Activated CD4-positive, alpha-beta T cell treated with anti-CD3 and anti-CD28 coated beads, Interleukin-2, amount 10 ng/mL, durations not matched to agents 7 days and 5 days (primary cell): ENCODE data around the gene PRR19. TPM values are rescaled to one million over a fixed set of nuclear protein-coding genes. Genes with fewer than 3 reads are reported as not detected.
"Not testable (repeated sequence)": the region's sequence is repeated elsewhere in the genome, so short reads cannot be mapped to it uniquely, and the experiment has no call there.

Experiments used
- CTCF ChIA-PET: fragments of 350-600 bp; sonication (Branson Sonifier 250); formaldehyde crosslinking; loops from one replicate; lab custom pipeline; 2021; ENCODE audit warnings: antibody characterized with exemption; lab: Charles Lee
- POLR2A ChIA-PET: fragments of 350-600 bp; sonication (Branson Sonifier 250); formaldehyde crosslinking; loops from one replicate; lab custom pipeline; 2021; ENCODE audit warnings: antibody characterized with exemption; lab: Charles Lee
- DNase-seq: peaks from one replicate; pipeline ENCODE4 v3.0.0-alpha.2; 2020
- H3K27ac Mint-ChIP-seq: one replicate; pipeline ENCODE4 v1.8.0; 2021; ENCODE audit warnings: mild to moderate bottlenecking, moderate library complexity, mixed read lengths
- H3K27me3 Mint-ChIP-seq: one replicate; pipeline ENCODE4 v1.8.0; 2021; ENCODE audit warnings: mixed read lengths
- H3K36me3 Mint-ChIP-seq: one replicate; pipeline ENCODE4 v1.8.0; 2021; ENCODE audit warnings: low read depth, mixed read lengths
- H3K4me1 Mint-ChIP-seq: one replicate; pipeline ENCODE4 v1.8.0; 2021; ENCODE audit warnings: mixed read lengths
- H3K4me3 Mint-ChIP-seq: one replicate; pipeline ENCODE4 v1.8.0; 2021; ENCODE audit warnings: mild to moderate bottlenecking, moderate library complexity, mixed read lengths
- H3K9me3 Mint-ChIP-seq: one replicate; pipeline ENCODE4 v1.8.0; 2021; ENCODE audit warnings: mixed read lengths
- total RNA-seq, 2 experiments: library from RNA; stranded (reverse); gene quantifications; one replicate each; pipeline ENCODE4 v1.2.3, GENCODE V29; 2021

The PRR19 gene
- total RNA-seq, 2 experiments from 2014 or later = 0.54 to 0.62 TPM

- H3K27me3 Mint-ChIP-seq, H3K9me3 Mint-ChIP-seq, H3K36me3 Mint-ChIP-seq, POLR2A ChIA-PET, H3K27ac Mint-ChIP-seq, H3K4me3 Mint-ChIP-seq, DNase-seq: not testable (repeated sequence)
- peaks cover 30% of the 10 kb centered on the region for H3K4me1 Mint-ChIP-seq
- CTCF ChIA-PET = interaction anchor here (0.8 to 1.9 kb wide), 4 partner anchors 9 to 158 kb away, joined by 3 to 9 read pairs (median 3); no protein-coding TSS in a partner anchor
Measured at GRCh38 chr19:42266928-42267603, 34.9 kb upstream of the PRR19 start.

- ChIA-PET CTCF (interaction anchor here (0.9 to 1.9 kb wide), 3 partner anchors 9 to 159 kb away, joined by 3 to 9 read pairs (median 3); no protein-coding TSS in a partner anchor), POLR2A (no interaction called here)
- Mint-ChIP-seq H3K27me3 (no peaks in the 10 kb centered on the region), H3K4me3 (no peak overlapping the region), H3K4me1 (peaks cover 30% of the 10 kb centered on the region), H3K9me3 (no peaks in the 10 kb centered on the region), H3K27ac (no peak overlapping the region), H3K36me3 (peaks cover 8% of the 10 kb centered on the region)
- no peak for DNase-seq
Measured at GRCh38 chr19:42267644-42268141, 34.2 kb upstream of the PRR19 start.

- Mint-ChIP-seq H3K9me3 (no peaks in the 10 kb centered on the region), H3K27ac (no peak overlapping the region), H3K27me3 (no peaks in the 10 kb centered on the region), H3K36me3 (peaks cover 10% of the 10 kb centered on the region), H3K4me3 (no peak overlapping the region), H3K4me1 (peaks cover 30% of the 10 kb centered on the region)
- ChIA-PET POLR2A (no interaction called here), CTCF (interaction anchor here (1.9 kb wide), 1 partner anchor 11 kb away, joined by 9 read pairs; no protein-coding TSS in a partner anchor)
- DNase-seq = peak; percentile 100
Measured at GRCh38 chr19:42268142-42268703, 33.7 kb upstream of the PRR19 start.

GRCh38 chr19:42268704-42269477 lies 33.0 kb upstream of the PRR19 start, which contains the start of gene CIC:
Gene CIC (plus strand): TSS chr19:42269252. CDS start chr19:42271784, 2,532 bp downstream.
- H3K4me1 Mint-ChIP-seq = peaks cover 30% of the 10 kb centered on the region
- DNase-seq = peak; percentile 100
- H3K27ac Mint-ChIP-seq = peak within 1 kb of the TSS; percentile 99
- CTCF ChIA-PET = interaction anchor here (0.6 to 3.8 kb wide), 4 partner anchors 11 to 49 kb away, joined by 3 to 31 read pairs (median 8); partner anchors contain the start of gene GSK3A
- H3K9me3 Mint-ChIP-seq = no peaks in the 10 kb centered on the region
- H3K4me3 Mint-ChIP-seq = no peak within 1 kb of the TSS
- H3K36me3 Mint-ChIP-seq = peaks cover 16% of the 10 kb centered on the region
- no peaks in the 10 kb centered on the region for H3K27me3 Mint-ChIP-seq
- POLR2A ChIA-PET = no interaction called here

- ChIA-PET CTCF (interaction anchor here (0.6 to 3.8 kb wide), 6 partner anchors 10 to 86 kb away, joined by 3 to 31 read pairs (median 7); partner anchors contain the start of gene GSK3A), POLR2A (interaction anchor here (0.7 to 1.9 kb wide), 2 partner anchors 10 to 23 kb away, joined by 3 to 6 read pairs; no protein-coding TSS in a partner anchor)
- Mint-ChIP-seq H3K4me3 (no peak overlapping the region), H3K27ac (peak overlapping the region; percentile 99), H3K4me1 (peaks cover 33% of the 10 kb centered on the region), H3K9me3 (no peaks in the 10 kb centered on the region), H3K27me3 (no peaks in the 10 kb centered on the region), H3K36me3 (peaks cover 20% of the 10 kb centered on the region)
- no peak for DNase-seq
Measured at GRCh38 chr19:42269478-42270345, 32.2 kb upstream of the PRR19 start.

GRCh38 chr19:42270346-42271044 lies 31.4 kb upstream of the PRR19 start:
- POLR2A ChIA-PET = interaction anchor here (0.7 to 1.9 kb wide), 2 partner anchors 9 to 24 kb away, joined by 3 to 6 read pairs; no protein-coding TSS in a partner anchor
- no peaks in the 10 kb centered on the region for H3K9me3 Mint-ChIP-seq

GRCh38 chr19:42271045-42271419 lies 30.9 kb upstream of the PRR19 start:
- ChIA-PET POLR2A (interaction anchor here (1.9 kb wide), 1 partner anchor 24 kb away, joined by 6 read pairs; no protein-coding TSS in a partner anchor), CTCF (interaction anchor here (2.1 to 3.8 kb wide), 3 partner anchors 9 to 28 kb away, joined by 8 to 31 read pairs (median 8); partner anchors contain the start of gene GSK3A)
- no peaks in the 10 kb centered on the region for H3K9me3 Mint-ChIP-seq
- no peak for DNase-seq
- no peak overlapping the region for H3K4me3 Mint-ChIP-seq
- H3K27ac Mint-ChIP-seq = peak overlapping the region; percentile 99
- H3K36me3 Mint-ChIP-seq = peaks cover 28% of the 10 kb centered on the region
- no peaks in the 10 kb centered on the region for H3K27me3 Mint-ChIP-seq
- peaks cover 44% of the 10 kb centered on the region for H3K4me1 Mint-ChIP-seq

More at GRCh38 chr19:42270346-42271044, 31.4 kb upstream of the PRR19 start:
- no peaks in the 10 kb centered on the region for H3K27me3 Mint-ChIP-seq
- H3K36me3 Mint-ChIP-seq = peaks cover 27% of the 10 kb centered on the region
- no peak overlapping the region for H3K4me3 Mint-ChIP-seq
- CTCF ChIA-PET = interaction anchor here (0.8 to 3.8 kb wide), 5 partner anchors 9 to 87 kb away, joined by 4 to 31 read pairs (median 8); partner anchors contain the start of gene GSK3A
- peaks cover 40% of the 10 kb centered on the region for H3K4me1 Mint-ChIP-seq
- peak; percentile 77 for DNase-seq
- H3K27ac Mint-ChIP-seq = peak overlapping the region; percentile 99

- DNase-seq = no peak
- H3K4me1 Mint-ChIP-seq = peaks cover 54% of the 10 kb centered on the region
- CTCF ChIA-PET = interaction anchor here (0.9 to 3.8 kb wide), 3 partner anchors 8 to 27 kb away, joined by 3 to 31 read pairs (median 8); no protein-coding TSS in a partner anchor
- H3K27ac Mint-ChIP-seq = peak overlapping the region; percentile 99
- POLR2A ChIA-PET = no interaction called here
- H3K4me3 Mint-ChIP-seq = no peak overlapping the region
- no peaks in the 10 kb centered on the region for H3K27me3 Mint-ChIP-seq
- peaks cover 29% of the 10 kb centered on the region for H3K36me3 Mint-ChIP-seq
- H3K9me3 Mint-ChIP-seq = no peaks in the 10 kb centered on the region
Measured at GRCh38 chr19:42271861-42272534, 29.9 kb upstream of the PRR19 start.

GRCh38 chr19:42272535-42272897 lies 29.4 kb upstream of the PRR19 start:
- peaks cover 29% of the 10 kb centered on the region for H3K36me3 Mint-ChIP-seq
- CTCF ChIA-PET = interaction anchor here (0.9 kb wide), 1 partner anchor 24 kb away, joined by 3 read pairs; no protein-coding TSS in a partner anchor

GRCh38 chr19:42272989-42273406 lies 28.9 kb upstream of the PRR19 start:
- ChIA-PET CTCF (interaction anchor here (0.9 kb wide), 1 partner anchor 24 kb away, joined by 3 read pairs; no protein-coding TSS in a partner anchor), POLR2A (no interaction called here)
- Mint-ChIP-seq H3K9me3 (no peaks in the 10 kb centered on the region), H3K27me3 (no peaks in the 10 kb centered on the region), H3K4me1 (peaks cover 52% of the 10 kb centered on the region), H3K27ac (no peak overlapping the region), H3K4me3 (no peak overlapping the region), H3K36me3 (peaks cover 29% of the 10 kb centered on the region)
- no peak for DNase-seq

More at GRCh38 chr19:42272535-42272897, 29.4 kb upstream of the PRR19 start:
- Mint-ChIP-seq H3K4me1 (peaks cover 57% of the 10 kb centered on the region), H3K27me3 (no peaks in the 10 kb centered on the region), H3K27ac (no peak overlapping the region), H3K9me3 (no peaks in the 10 kb centered on the region), H3K4me3 (no peak overlapping the region)
- no peak for DNase-seq
- POLR2A ChIA-PET = no interaction called here
